HepG2 (cell line): Measurements from ENCODE around the gene PARP8.

ENCODE experiments used
- ARID2 ChIP-seq: sonication (generic); formaldehyde crosslinking; IDR thresholded peaks from 2 replicates; pipeline ENCODE4 v1.8.1; 2022; ENCODE audit warnings: mild to moderate bottlenecking, missing genetic modification reagents, borderline replicate concordance
- ARNT2 ChIP-seq: sonication (generic); formaldehyde crosslinking; IDR thresholded peaks from 2 replicates; pipeline ENCODE4 v1.8.0; 2022; ENCODE audit warnings: mild to moderate bottlenecking, low read depth, missing genetic modification reagents, moderate library complexity
- BRCA1 ChIP-seq: sonication (generic); formaldehyde crosslinking; IDR thresholded peaks from 2 replicates; pipeline ENCODE4 v1.4.0; 2020; ENCODE audit warnings: missing genetic modification reagents
- EZH2 ChIP-seq: conservative IDR thresholded peaks from 2 replicates; pipeline ENCODE4 v1.6.1; 2012; ENCODE audit warnings: mild to moderate bottlenecking, low read depth, low read length, moderate library complexity
- GABPB1 ChIP-seq: IDR thresholded peaks from 2 replicates; pipeline ENCODE4 v1.6.1; 2016; ENCODE audit warnings: mild to moderate bottlenecking, missing genetic modification reagents, moderate library complexity, missing compliant biosample characterization
- NFATC3 ChIP-seq: sonication (generic); formaldehyde crosslinking; IDR thresholded peaks from 2 replicates; pipeline ENCODE4 v1.5.1; 2020; ENCODE audit warnings: mild to moderate bottlenecking, missing genetic modification reagents
- POLR2A ChIP-seq, 2 experiments: IDR thresholded peaks; 2 replicates each; pipeline ENCODE4 v1.6.1; 2011; ENCODE audit warnings: low read depth in 2 of 2, low read length in 2 of 2, mild to moderate bottlenecking in 1 of 2, moderate library complexity in 1 of 2; ENCODE audit not compliant: insufficient read depth in 1 of 2
- POLR2AphosphoS2 ChIP-seq: IDR thresholded peaks from 2 replicates; pipeline ENCODE4 v1.6.1; 2011; ENCODE audit warnings: low read depth, low read length, improper control_type of control experiment
- SP4 ChIP-seq: sonication (generic); formaldehyde crosslinking; IDR thresholded peaks from 2 replicates; pipeline ENCODE4 v1.8.1; 2023; ENCODE audit warnings: mild to moderate bottlenecking, missing genetic modification reagents
- SRSF1 ChIP-seq: fragments of 200-400 bp; formaldehyde crosslinking; optimal IDR thresholded peaks from 2 replicates; pipeline ENCODE3; 2017; ENCODE audit warnings: mild to moderate bottlenecking, low read depth, low read length, moderate library complexity
- TCF12 ChIP-seq, 2 experiments: fragments of 450-650 bp in 1 of 2; sonication (generic) in 1 of 2; formaldehyde crosslinking in 1 of 2; IDR thresholded peaks; 2 replicates each; pipeline versions ENCODE4 v1.6.1 to v1.8.0; 2017 to 2022; ENCODE audit warnings: antibody characterized with exemption in 1 of 2, mild to moderate bottlenecking in 1 of 2, missing genetic modification reagents in 1 of 2, moderate library complexity in 1 of 2
- ZNF674 ChIP-seq: sonication (generic); formaldehyde crosslinking; IDR thresholded peaks from 2 replicates; pipeline ENCODE4 v1.5.0; 2020; ENCODE audit warnings: low read depth, mild to moderate bottlenecking, missing genetic modification reagents
- TF ChIP-seq, protein P1 (sequence below): sonication (generic); formaldehyde crosslinking; IDR thresholded peaks from 2 replicates; pipeline ENCODE4 v1.4.0; 2020; ENCODE audit warnings: missing genetic modification reagents
- TF ChIP-seq, protein P2 (sequence below): sonication (generic); formaldehyde crosslinking; IDR thresholded peaks from 2 replicates; pipeline ENCODE4 v1.4.0; 2020; ENCODE audit warnings: missing genetic modification reagents

DNA sequence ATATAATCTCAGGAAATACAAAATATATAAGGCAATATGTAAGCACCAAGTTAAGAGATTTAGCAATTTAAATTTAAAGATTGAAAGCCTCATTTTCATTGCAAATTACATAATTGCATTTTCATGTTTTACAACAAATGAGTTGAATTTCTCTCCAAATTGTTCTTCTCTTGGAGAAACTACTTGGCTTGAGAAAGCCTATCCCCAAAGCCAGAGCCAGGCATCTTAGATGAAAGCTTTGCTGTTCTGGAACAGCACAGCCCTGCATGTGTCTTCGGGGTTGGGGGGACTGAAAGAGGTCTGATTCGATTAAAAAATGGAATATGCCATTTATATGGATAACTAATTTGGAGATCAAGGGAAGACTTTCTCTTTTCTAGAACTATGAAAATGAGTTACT lies 212.0 kb downstream of the PARP8 start:
- TF ChIP-seq BRCA1 (CRISPR knock-in tag) (no peak), POLR2A (IDR thresholded peaks at IDR 0.05; ENCODE audit: insufficient read depth in 1 of 2, low read depth in 2 of 2, low read length in 2 of 2) (no peak), ARID2 (no peak), SRSF1 (no peak), GABPB1 (CRISPR knock-in tag) (no peak), SP4 (CRISPR knock-in tag) (no peak), EZH2 (no peak), POLR2AphosphoS2 (no peak), ZNF674 (no peak), TCF12 (IDR thresholded peaks at IDR 0.05) (no peak), TCF12 (CRISPR knock-in tag; IDR thresholded peaks at IDR 0.05) (no peak), NFATC3 (CRISPR knock-in tag) (no peak), ARNT2 (no peak)
- TF ChIP-seq, protein P1, sequence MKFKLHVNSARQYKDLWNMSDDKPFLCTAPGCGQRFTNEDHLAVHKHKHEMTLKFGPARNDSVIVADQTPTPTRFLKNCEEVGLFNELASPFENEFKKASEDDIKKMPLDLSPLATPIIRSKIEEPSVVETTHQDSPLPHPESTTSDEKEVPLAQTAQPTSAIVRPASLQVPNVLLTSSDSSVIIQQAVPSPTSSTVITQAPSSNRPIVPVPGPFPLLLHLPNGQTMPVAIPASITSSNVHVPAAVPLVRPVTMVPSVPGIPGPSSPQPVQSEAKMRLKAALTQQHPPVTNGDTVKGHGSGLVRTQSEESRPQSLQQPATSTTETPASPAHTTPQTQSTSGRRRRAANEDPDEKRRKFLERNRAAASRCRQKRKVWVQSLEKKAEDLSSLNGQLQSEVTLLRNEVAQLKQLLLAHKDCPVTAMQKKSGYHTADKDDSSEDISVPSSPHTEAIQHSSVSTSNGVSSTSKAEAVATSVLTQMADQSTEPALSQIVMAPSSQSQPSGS (CRISPR knock-in tag): no peak
- TF ChIP-seq, protein P2, sequence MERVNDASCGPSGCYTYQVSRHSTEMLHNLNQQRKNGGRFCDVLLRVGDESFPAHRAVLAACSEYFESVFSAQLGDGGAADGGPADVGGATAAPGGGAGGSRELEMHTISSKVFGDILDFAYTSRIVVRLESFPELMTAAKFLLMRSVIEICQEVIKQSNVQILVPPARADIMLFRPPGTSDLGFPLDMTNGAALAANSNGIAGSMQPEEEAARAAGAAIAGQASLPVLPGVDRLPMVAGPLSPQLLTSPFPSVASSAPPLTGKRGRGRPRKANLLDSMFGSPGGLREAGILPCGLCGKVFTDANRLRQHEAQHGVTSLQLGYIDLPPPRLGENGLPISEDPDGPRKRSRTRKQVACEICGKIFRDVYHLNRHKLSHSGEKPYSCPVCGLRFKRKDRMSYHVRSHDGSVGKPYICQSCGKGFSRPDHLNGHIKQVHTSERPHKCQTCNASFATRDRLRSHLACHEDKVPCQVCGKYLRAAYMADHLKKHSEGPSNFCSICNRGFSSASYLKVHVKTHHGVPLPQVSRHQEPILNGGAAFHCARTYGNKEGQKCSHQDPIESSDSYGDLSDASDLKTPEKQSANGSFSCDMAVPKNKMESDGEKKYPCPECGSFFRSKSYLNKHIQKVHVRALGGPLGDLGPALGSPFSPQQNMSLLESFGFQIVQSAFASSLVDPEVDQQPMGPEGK (CRISPR knock-in tag): no peak
